CD14-positive monocyte (primary cell): ENCODE data around the gene CD34. TPM values are rescaled to one million over a fixed set of nuclear protein-coding genes. Genes with fewer than 3 reads are reported as not detected.

ENCODE experiments used
- DNase-seq, 3 donors: peaks; one replicate each; pipeline ENCODE4 v3.0.0-alpha.2; 2011 to 2022
- H2AFZ ChIP-seq: 2 replicates; pipeline ENCODE4 v1.6.0; 2012; ENCODE audit warnings: mild to moderate bottlenecking, low read depth, low read length, inconsistent platforms; ENCODE audit not compliant: insufficient read depth, poor library complexity, severe bottlenecking
- H3K27ac ChIP-seq, 2 donors: 1 replicate in 1 of 2; 2 replicates in 1 of 2; pipeline ENCODE4 v1.5.1; 2012 to 2013; ENCODE audit warnings: low read length in 2 of 2, control low read depth in 1 of 2, inconsistent platforms in 1 of 2, low read depth in 1 of 2, mild to moderate bottlenecking in 1 of 2
- H3K27me3 ChIP-seq, 2 donors: one replicate each; pipeline versions ENCODE4 v1.6.0 to v1.6.1; 2011 to 2013; ENCODE audit warnings: low read length in 2 of 2; ENCODE audit not compliant: control insufficient read depth in 2 of 2, insufficient read depth in 2 of 2
- H3K36me3 ChIP-seq, 2 donors: replicated peaks in 1 of 2; 1 replicate in 1 of 2; 2 replicates in 1 of 2; pipeline versions ENCODE4 v1.5.1 to v1.6.1; 2012 to 2013; ENCODE audit warnings: low read length in 2 of 2, control low read depth in 1 of 2, inconsistent platforms in 1 of 2, mild to moderate bottlenecking in 1 of 2; ENCODE audit not compliant: insufficient read depth in 2 of 2, control insufficient read depth in 1 of 2
- H3K4me1 ChIP-seq, 2 donors: 1 replicate in 1 of 2; 2 replicates in 1 of 2; pipeline versions ENCODE4 v1.5.1 to v1.6.1; 2012 to 2013; ENCODE audit warnings: low read length in 2 of 2, control low read depth in 1 of 2, inconsistent platforms in 1 of 2, mild to moderate bottlenecking in 1 of 2, moderate library complexity in 1 of 2; ENCODE audit not compliant: insufficient read depth in 2 of 2, control insufficient read depth in 1 of 2
- H3K4me2 ChIP-seq: replicated peaks from 2 replicates; pipeline ENCODE3; 2012; ENCODE audit warnings: low read length, moderate library complexity, mild to moderate bottlenecking; ENCODE audit not compliant: poor library complexity, severe bottlenecking; ENCODE audit errors: extremely low read depth
- H3K4me3 ChIP-seq, 3 experiments: fragments of 200-600 bp in 1 of 3; sonication (generic) in 1 of 3; replicated peaks in 1 of 3; 1 replicate in 2 of 3; 2 replicates in 1 of 3; pipeline ENCODE4 v1.5.1; 2011 to 2013; ENCODE audit warnings: low read length in 3 of 3, mild to moderate bottlenecking in 3 of 3, control low read depth in 2 of 3, low read depth in 2 of 3, inconsistent platforms in 1 of 3, moderate library complexity in 1 of 3
- H3K79me2 ChIP-seq: 2 replicates; pipeline ENCODE4 v1.6.0; 2012; ENCODE audit warnings: mild to moderate bottlenecking, control low read depth, inconsistent platforms, low read length, moderate library complexity; ENCODE audit not compliant: insufficient read depth
- H3K9ac ChIP-seq: 2 replicates; pipeline ENCODE4 v1.6.0; 2017; ENCODE audit warnings: low read length, mild to moderate bottlenecking; ENCODE audit not compliant: insufficient read depth, poor library complexity, severe bottlenecking
- H3K9me3 ChIP-seq, 2 donors: replicated peaks in 1 of 2; 1 replicate in 1 of 2; 2 replicates in 1 of 2; pipeline versions ENCODE4 v1.5.1 to v1.6.1; 2012 to 2013; ENCODE audit warnings: low read length in 2 of 2, control low read depth in 1 of 2; ENCODE audit not compliant: control insufficient read depth in 1 of 2, insufficient read depth in 1 of 2
- H4K20me1 ChIP-seq: 2 replicates; pipeline ENCODE4 v1.6.0; 2012; ENCODE audit warnings: mild to moderate bottlenecking, low read length, control low read depth, moderate library complexity; ENCODE audit not compliant: insufficient read depth
- H3K27ac Mint-ChIP-seq, 7 donors: one replicate each; pipeline ENCODE4 v1.8.0; 2020; ENCODE audit warnings: mild to moderate bottlenecking in 7 of 7, mixed read lengths in 7 of 7, moderate library complexity in 6 of 7, inconsistent platforms in 2 of 7
- H3K27me3 Mint-ChIP-seq, 3 donors: one replicate each; pipeline ENCODE4 v1.8.0; 2021 to 2022; ENCODE audit warnings: low read depth in 3 of 3, mild to moderate bottlenecking in 3 of 3, mixed read lengths in 3 of 3, moderate library complexity in 3 of 3, inconsistent platforms in 1 of 3
- H3K36me3 Mint-ChIP-seq, 2 donors: one replicate each; pipeline ENCODE4 v1.8.0; 2020; ENCODE audit warnings: mixed read lengths in 2 of 2, inconsistent platforms in 1 of 2, mild to moderate bottlenecking in 1 of 2
- H3K4me1 Mint-ChIP-seq: one replicate; pipeline ENCODE4 v1.8.0; 2020; ENCODE audit warnings: mild to moderate bottlenecking, mixed read lengths
- H3K4me3 Mint-ChIP-seq, 2 donors: one replicate each; pipeline ENCODE4 v1.8.0; 2020; ENCODE audit warnings: mild to moderate bottlenecking in 2 of 2, mixed read lengths in 2 of 2, moderate library complexity in 1 of 2
- H3K9me3 Mint-ChIP-seq, 7 donors: one replicate each; pipeline ENCODE4 v1.8.0; 2020 to 2022; ENCODE audit warnings: mixed read lengths in 7 of 7, mild to moderate bottlenecking in 6 of 7, moderate library complexity in 6 of 7, inconsistent platforms in 2 of 7
- CTCF ChIP-seq: fragments of 200-600 bp; IDR thresholded peaks from one replicate; pipeline ENCODE4 v1.8.0; 2022; ENCODE audit warnings: antibody characterized with exemption, mild to moderate bottlenecking
- WGBS: methylation state at CpG from one replicate; pipeline ENCODE4 v1.1.5; 2013; ENCODE audit warnings: missing lambda C conversion rate; ENCODE audit not compliant: insufficient coverage; 5-methylcytosine and 5-hydroxymethylcytosine counted together
- intact Hi-C, 2 donors: fragments of 100-400 bp; cut with micrococcal nuclease; formaldehyde crosslinking; loops; one replicate each; pipeline versions ENCODE4 v1.15.0 to v1.15.1; 2023
- polyA plus RNA-seq, 3 donors: library from polyadenylated mRNA; depleted of rRNA in 1 of 3; unstranded in 2 of 3; stranded (reverse) in 1 of 3; fragments of 300-500 nt in 2 of 3; fragments of >200 nt in 1 of 3; fragmentation: Illumina TruSeq in 2 of 3; gene quantifications; 1 replicate in 2 of 3; 2 replicates in 1 of 3; pipeline ENCODE4 v1.2.3, GENCODE V29; 2012 to 2021

Gene CD34
- polyA plus RNA-seq, 3 donors: 0.03 TPM; not detected in 2

- WGBS: 73% methylated on average over 3 of the region's 9 CpGs
- peak overlapping the region in 1 of 3 experiments; percentile 16 for H3K4me3 ChIP-seq
- H3K27me3 ChIP-seq: no peaks in the 10 kb centered on the region
- peaks cover 3 to 17% of the 10 kb centered on the region in 2 donors for H3K36me3 ChIP-seq
- DNase-seq: peak; percentile 73 to 85 (median 74)
- peak overlapping the region; percentile 82 to 96 (median 92) for H3K27ac Mint-ChIP-seq
- peaks cover 82% of the 10 kb centered on the region for H3K79me2 ChIP-seq
- peak overlapping the region; percentile 57 to 82 for H3K27ac ChIP-seq
- H3K4me1 Mint-ChIP-seq: peaks cover 75% of the 10 kb centered on the region
- no peak overlapping the region for H3K9ac ChIP-seq
- peaks cover 0 to 1% (median 0%) of the 10 kb centered on the region in 3 donors for H3K27me3 Mint-ChIP-seq
- H3K4me3 Mint-ChIP-seq: peak overlapping the region; percentile 59 to 67
- H3K9me3 ChIP-seq: no peaks in the 10 kb centered on the region
- no peak for TF ChIP-seq CTCF
- H2AFZ ChIP-seq: no peak overlapping the region
- H4K20me1 ChIP-seq: peaks cover 62% of the 10 kb centered on the region
- intact Hi-C loops: no loop called here
- peaks cover 32 to 37% of the 10 kb centered on the region in 2 donors for H3K36me3 Mint-ChIP-seq
- peak overlapping the region; percentile 55 for H3K4me2 ChIP-seq
- H3K9me3 Mint-ChIP-seq: no peaks in the 10 kb centered on the region
- peaks cover 55 to 70% of the 10 kb centered on the region in 2 donors for H3K4me1 ChIP-seq
Observed at GRCh38 chr1:207831517-207832327, 79.2 kb downstream of the CD34 start.

Other genes with a start within 250 kb of the CD34 start
- gene CD46, start 159.1 kb downstream of the CD34 start, polyA plus RNA-seq: 100 to 1,000 TPM; 139 to 259 (median 210) TPM